HCT116 (cell line): ENCODE results near the gene SLC6A18. TPM values are rescaled to one million over a fixed set of nuclear protein-coding genes. Genes with fewer than 3 reads are reported as not detected.

Source experiments
- ATAC-seq: fragments of 200-7000 bp; cut with Tn5 transposase; 2 replicates; pipeline ENCODE4 v1.9.1; 2020; ENCODE audit warnings: mild to moderate bottlenecking, moderate library complexity
- BruUV-seq: library from RNA; stranded (reverse); fragments of 400-500 nt; replicated peaks from 2 replicates; lab custom pipeline; 2021; lab: Mats Ljungman, UMichigan
- CTCF ChIA-PET: fragments of 300-600 bp; sonication (Branson Sonifier 250); formaldehyde crosslinking; loops from one replicate; lab custom pipeline; 2021; ENCODE audit warnings: antibody characterized with exemption; lab: Charles Lee
- POLR2A ChIA-PET: fragments of 300-600, 350-600 bp; sonication (Branson Sonifier 250); formaldehyde crosslinking; loops from one replicate; lab custom pipeline; 2021; ENCODE audit warnings: antibody characterized with exemption; lab: Charles Lee
- RAD21 ChIA-PET, 2 experiments: fragments of 300-600 bp; sonication (Branson Sonifier 250); formaldehyde crosslinking; loops; one replicate each; lab custom pipeline; 2023; ENCODE audit warnings: low total read pairs in 2 of 2; ENCODE audit not compliant: uncharacterized antibody in 2 of 2, unreplicated experiment in 2 of 2, low non-redundant PET in 1 of 2; lab: Charles Lee
- DNase-seq: peaks from one replicate; pipeline ENCODE4 v3.0.0-alpha.2; 2010; ENCODE audit warnings: low read depth, low spot score
- H2AFZ ChIP-seq: fragments of 200-600 bp; shearing (Covaris generic), sonication (generic); 2 replicates; pipeline ENCODE4 v1.6.1; 2017; ENCODE audit warnings: low read depth, mixed run types, mixed read lengths, antibody characterized with exemption, low read length; ENCODE audit not compliant: poor library complexity, severe bottlenecking
- H3K27ac ChIP-seq: 2 replicates; pipeline ENCODE4 v1.5.1; 2012; ENCODE audit warnings: low read depth, low read length
- H3K27me3 ChIP-seq: fragments of 200-600 bp; sonication (generic); 2 replicates; pipeline ENCODE4 v1.6.1; 2016; ENCODE audit warnings: mixed run types, low read length, mixed read lengths; ENCODE audit not compliant: insufficient read depth
- H3K36me3 ChIP-seq, 2 experiments: fragments of 200-500 bp in 1 of 2; fragments of 200-600 bp in 1 of 2; sonication (Bioruptor generic) in 1 of 2; sonication (generic) in 1 of 2; 2 replicates each; pipeline versions ENCODE4 v1.5.1 to v1.6.1; 2014 to 2016; ENCODE audit warnings: low read length in 2 of 2, inconsistent platforms in 1 of 2, mixed read lengths in 1 of 2, mixed run types in 1 of 2; ENCODE audit not compliant: insufficient read depth in 2 of 2, control insufficient read depth in 1 of 2
- H3K4me1 ChIP-seq, 2 experiments: fragments of 200-600 bp in 1 of 2; sonication (generic) in 1 of 2; 2 replicates each; pipeline versions ENCODE4 v1.5.1 to v1.6.1; 2012 to 2017; ENCODE audit warnings: low read length in 2 of 2, inconsistent platforms in 1 of 2, mild to moderate bottlenecking in 1 of 2, mixed read lengths in 1 of 2, mixed run types in 1 of 2, moderate library complexity in 1 of 2; ENCODE audit not compliant: insufficient read depth in 2 of 2, control insufficient read depth in 1 of 2
- H3K4me2 ChIP-seq: fragments of 200-600 bp; sonication (generic); 2 replicates; pipeline ENCODE4 v1.6.1; 2017; ENCODE audit warnings: mixed run types, low read length, mixed read lengths
- H3K4me3 ChIP-seq, 2 experiments: fragments of 200-600 bp in 1 of 2; sonication (generic) in 1 of 2; replicated peaks in 1 of 2; 2 replicates each; pipeline ENCODE4 v1.5.1; 2011 to 2016; ENCODE audit warnings: low read length in 2 of 2, control low read depth in 1 of 2, low read depth in 1 of 2, mild to moderate bottlenecking in 1 of 2, mixed read lengths in 1 of 2, mixed run types in 1 of 2
- H3K79me2 ChIP-seq: fragments of 200-600 bp; sonication (generic); 2 replicates; pipeline ENCODE4 v1.6.1; 2017; ENCODE audit warnings: mild to moderate bottlenecking, mixed run types, low read length, moderate library complexity, mixed read lengths; ENCODE audit not compliant: insufficient read depth
- H3K9ac ChIP-seq: fragments of 200-600 bp; sonication (generic); 2 replicates; pipeline ENCODE4 v1.6.1; 2016; ENCODE audit warnings: low read length, mixed read lengths
- H3K9me2 ChIP-seq: fragments of 200-600 bp; sonication (generic), shearing (Covaris generic); 2 replicates; pipeline ENCODE4 v1.6.1; 2017; ENCODE audit warnings: mixed run types, mild to moderate bottlenecking, moderate library complexity; ENCODE audit not compliant: insufficient read depth
- H3K9me3 ChIP-seq, 2 experiments: fragments of 200-500 bp in 1 of 2; fragments of 200-600 bp in 1 of 2; sonication (Bioruptor generic) in 1 of 2; sonication (generic) in 1 of 2; 2 replicates each; pipeline ENCODE4 v1.6.1; 2014 to 2017; ENCODE audit warnings: low read length in 2 of 2, mixed read lengths in 2 of 2, inconsistent platforms in 1 of 2, low read depth in 1 of 2, mild to moderate bottlenecking in 1 of 2, mixed run types in 1 of 2, moderate library complexity in 1 of 2; ENCODE audit not compliant: control insufficient read depth in 1 of 2, insufficient read depth in 1 of 2
- H4K20me1 ChIP-seq: fragments of 200-600 bp; sonication (generic), shearing (Covaris generic); 2 replicates; pipeline ENCODE4 v1.6.1; 2017; ENCODE audit warnings: mixed run types, mild to moderate bottlenecking, moderate library complexity; ENCODE audit not compliant: insufficient read depth
- CEBPB ChIP-seq: IDR thresholded peaks from 2 replicates; pipeline ENCODE4 v1.6.1; 2012; ENCODE audit warnings: low read depth
- EGR1 ChIP-seq: IDR thresholded peaks from 2 replicates; pipeline ENCODE4 v1.6.1; 2012; ENCODE audit warnings: low read depth
- ELF1 ChIP-seq: IDR thresholded peaks from 2 replicates; pipeline ENCODE4 v1.6.1; 2012; ENCODE audit warnings: low read depth, borderline replicate concordance
- FOSL1 ChIP-seq: IDR thresholded peaks from 2 replicates; pipeline ENCODE4 v1.6.1; 2012; ENCODE audit warnings: low read depth
- JUND ChIP-seq: IDR thresholded peaks from 2 replicates; pipeline ENCODE4 v1.6.1; 2012
- POLR2AphosphoS5 ChIP-seq: IDR thresholded peaks from 2 replicates; pipeline ENCODE4 v1.6.1; 2011; ENCODE audit warnings: mild to moderate bottlenecking, low read depth, low read length, moderate library complexity
- SP1 ChIP-seq: IDR thresholded peaks from 2 replicates; pipeline ENCODE4 v1.6.1; 2012; ENCODE audit warnings: low read depth
- ZFX ChIP-seq: fragments of 450-650 bp; IDR thresholded peaks from 2 replicates; pipeline ENCODE4 v1.6.1; 2017
- intact Hi-C: fragments of 100-400 bp; cut with micrococcal nuclease; formaldehyde crosslinking; loops from 2 replicates; pipeline ENCODE4 v1.10.0; 2022
- total RNA-seq: library from RNA; stranded (reverse); gene quantifications from one replicate; pipeline ENCODE4 v1.2.1, GENCODE V29; 2021; ENCODE audit not compliant: unreplicated experiment
- TF ChIP-seq, protein P1 (sequence below): IDR thresholded peaks from 2 replicates; pipeline ENCODE4 v1.6.1; 2012; ENCODE audit warnings: low read depth

The SLC6A18 gene
- total RNA-seq, 1 experiment from 2014 or later, result not detected

DNA sequence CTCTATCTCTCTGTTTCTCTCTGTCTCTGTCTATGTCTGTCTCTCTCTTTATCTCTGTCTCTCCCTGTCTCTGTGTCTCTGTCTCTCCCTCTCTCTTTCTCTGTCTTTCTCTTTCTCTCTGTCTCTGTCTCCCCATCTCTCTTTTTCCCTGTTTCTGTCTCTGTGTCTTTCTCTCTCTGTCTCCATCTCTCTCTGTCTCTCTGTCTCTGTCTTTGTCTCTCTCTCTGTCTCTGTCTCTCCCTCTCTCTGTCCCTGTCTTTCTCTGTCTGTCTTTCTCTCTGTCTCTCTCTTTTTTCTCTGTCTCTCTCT is 25.9 kb upstream of the SLC6A18 start:
- no peak for DNase-seq
- POLR2A ChIA-PET, result no interaction called here
- no peaks in the 10 kb centered on the region for H3K79me2 ChIP-seq
- CTCF ChIA-PET, result no interaction called here
- no peak for ATAC-seq
- H2AFZ ChIP-seq, result no peak overlapping the region
- no peaks in the 10 kb centered on the region for H3K9me3 ChIP-seq
- no peak overlapping the region for H3K27ac ChIP-seq
- H3K4me3 ChIP-seq, result no peak overlapping the region
- TF ChIP-seq ELF1, result no peak
- TF ChIP-seq, protein P1, sequence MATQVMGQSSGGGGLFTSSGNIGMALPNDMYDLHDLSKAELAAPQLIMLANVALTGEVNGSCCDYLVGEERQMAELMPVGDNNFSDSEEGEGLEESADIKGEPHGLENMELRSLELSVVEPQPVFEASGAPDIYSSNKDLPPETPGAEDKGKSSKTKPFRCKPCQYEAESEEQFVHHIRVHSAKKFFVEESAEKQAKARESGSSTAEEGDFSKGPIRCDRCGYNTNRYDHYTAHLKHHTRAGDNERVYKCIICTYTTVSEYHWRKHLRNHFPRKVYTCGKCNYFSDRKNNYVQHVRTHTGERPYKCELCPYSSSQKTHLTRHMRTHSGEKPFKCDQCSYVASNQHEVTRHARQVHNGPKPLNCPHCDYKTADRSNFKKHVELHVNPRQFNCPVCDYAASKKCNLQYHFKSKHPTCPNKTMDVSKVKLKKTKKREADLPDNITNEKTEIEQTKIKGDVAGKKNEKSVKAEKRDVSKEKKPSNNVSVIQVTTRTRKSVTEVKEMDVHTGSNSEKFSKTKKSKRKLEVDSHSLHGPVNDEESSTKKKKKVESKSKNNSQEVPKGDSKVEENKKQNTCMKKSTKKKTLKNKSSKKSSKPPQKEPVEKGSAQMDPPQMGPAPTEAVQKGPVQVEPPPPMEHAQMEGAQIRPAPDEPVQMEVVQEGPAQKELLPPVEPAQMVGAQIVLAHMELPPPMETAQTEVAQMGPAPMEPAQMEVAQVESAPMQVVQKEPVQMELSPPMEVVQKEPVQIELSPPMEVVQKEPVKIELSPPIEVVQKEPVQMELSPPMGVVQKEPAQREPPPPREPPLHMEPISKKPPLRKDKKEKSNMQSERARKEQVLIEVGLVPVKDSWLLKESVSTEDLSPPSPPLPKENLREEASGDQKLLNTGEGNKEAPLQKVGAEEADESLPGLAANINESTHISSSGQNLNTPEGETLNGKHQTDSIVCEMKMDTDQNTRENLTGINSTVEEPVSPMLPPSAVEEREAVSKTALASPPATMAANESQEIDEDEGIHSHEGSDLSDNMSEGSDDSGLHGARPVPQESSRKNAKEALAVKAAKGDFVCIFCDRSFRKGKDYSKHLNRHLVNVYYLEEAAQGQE, result no peak
- no peak for TF ChIP-seq FOSL1
- H4K20me1 ChIP-seq, result no peaks in the 10 kb centered on the region
- 0 out of 4 replicates have a peak, but pooled peaks cover 0 to 3% of the 10 kb centered on the region in 2 experiments for H3K4me1 ChIP-seq
- H3K9ac ChIP-seq, result no peak overlapping the region
- BruUV-seq, result no TSS peak
- H3K27me3 ChIP-seq, result peaks cover 11% of the 10 kb centered on the region; the same call in 1 of the 2 replicates
- RAD21 ChIA-PET, result no interaction called here
- no peaks in the 10 kb centered on the region for H3K36me3 ChIP-seq
- intact Hi-C loops, result no loop called here
- H3K4me2 ChIP-seq, result no peak overlapping the region
- no peaks in the 10 kb centered on the region for H3K9me2 ChIP-seq

DNA sequence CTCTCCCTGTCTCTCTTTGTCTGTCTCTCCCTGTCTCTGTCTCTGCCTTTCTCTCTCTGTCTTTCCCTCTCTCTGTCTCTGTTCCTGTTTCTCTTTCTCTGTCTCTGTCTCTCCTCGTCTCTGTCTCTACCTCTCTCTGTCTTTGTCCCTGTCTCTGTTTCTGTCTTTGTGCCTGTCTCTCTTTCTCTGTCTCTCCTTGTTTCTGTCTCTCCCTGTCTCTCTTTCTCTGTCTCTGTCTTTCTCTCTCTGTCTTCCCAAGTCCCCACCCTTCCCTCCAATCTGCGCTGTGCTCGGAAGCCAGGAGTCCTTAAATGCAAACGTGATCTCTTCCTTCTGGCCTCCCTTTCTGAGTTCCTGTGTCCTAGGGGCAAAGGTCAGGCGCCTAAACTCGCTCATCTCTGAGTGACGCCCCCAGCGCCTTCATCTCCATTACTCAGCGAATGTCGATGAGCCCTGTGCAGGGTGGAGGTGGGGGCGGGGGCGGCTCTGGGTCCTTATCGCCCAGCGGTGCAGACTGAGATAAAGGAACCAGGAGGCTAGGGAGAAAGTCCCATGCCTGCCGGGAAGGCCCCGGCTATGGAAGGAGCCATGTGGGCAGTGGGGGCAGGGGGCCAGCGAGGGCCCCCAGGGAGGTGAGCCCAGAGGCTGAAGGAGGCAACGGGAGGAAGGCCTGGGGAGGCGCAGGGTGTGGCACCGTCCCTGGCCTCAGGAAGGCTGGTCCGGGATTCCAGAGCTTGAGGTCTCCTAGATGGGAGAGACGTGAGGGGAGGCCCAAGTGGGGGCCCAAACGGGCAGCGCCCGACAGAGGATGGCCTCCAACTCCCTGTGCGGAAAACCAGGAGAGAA is 25.3 kb upstream of the SLC6A18 start:
- Histone ChIP-seq H3K27ac (no peak overlapping the region), H3K36me3 (no peaks in the 10 kb centered on the region), H3K9ac (no peak overlapping the region), H3K4me2 (no peak overlapping the region), H3K79me2 (no peaks in the 10 kb centered on the region), H3K4me3 (no peak overlapping the region), H3K9me3 (no peaks in the 10 kb centered on the region), H4K20me1 (no peaks in the 10 kb centered on the region), H3K27me3 (peaks cover 11% of the 10 kb centered on the region; the same call in 1 of the 2 replicates), H3K4me1 (0 out of 4 replicates have a peak, but pooled peaks cover 0 to 3% of the 10 kb centered on the region in 2 experiments), H2AFZ (no peak overlapping the region), H3K9me2 (no peaks in the 10 kb centered on the region)
- intact Hi-C loops, result no loop called here
- POLR2A ChIA-PET, result no interaction called here
- ATAC-seq (no peak), DNase-seq (no peak)
- BruUV-seq, result no TSS peak
- RAD21 ChIA-PET, result no interaction called here
- CTCF ChIA-PET, result no interaction called here
- TF ChIP-seq SP1 (no peak), JUND (no peak), POLR2AphosphoS5 (no peak), CEBPB (no peak), EGR1 (no peak), ZFX (no peak)
